22Rv1 (cell line): ENCODE results near the gene EYA2.

Experiments
- H3K27ac ChIP-seq: fragments of 450-650 bp; 2 replicates; pipeline ENCODE4 v1.5.1; 2017
- CTCF ChIP-seq: fragments of 450-650 bp; IDR thresholded peaks from 2 replicates; pipeline ENCODE4 v1.5.1; 2017; ENCODE audit warnings: mild to moderate bottlenecking
- ZFX ChIP-seq: fragments of 450-650 bp; IDR thresholded peaks from 2 replicates; pipeline ENCODE4 v1.6.1; 2017; ENCODE audit warnings: antibody characterized with exemption, borderline replicate concordance

The EYA2 gene

GRCh38 chr20:46903256-46903655 is 8.6 kb downstream of the EYA2 start:
- H3K27ac ChIP-seq = no peak overlapping the region
- TF ChIP-seq ZFX = no peak
- no peak for TF ChIP-seq CTCF

- H3K27ac ChIP-seq = no peak overlapping the region
- TF ChIP-seq ZFX (no peak), CTCF (no peak)
Observed at GRCh38 chr20:46903937-46904336, 9.3 kb downstream of the EYA2 start.

GRCh38 chr20:46905364-46906125 is 10.9 kb downstream of the EYA2 start:
- TF ChIP-seq ZFX (no peak), CTCF (no peak)
- H3K27ac ChIP-seq = no peak overlapping the region

- TF ChIP-seq ZFX (no peak), CTCF (no peak)
Observed at GRCh38 chr20:46913329-46914044, 18.8 kb downstream of the EYA2 start.

GRCh38 chr20:46914789-46915379 is 20.2 kb downstream of the EYA2 start:
- TF ChIP-seq ZFX = no peak
- no peak for TF ChIP-seq CTCF
- H3K27ac ChIP-seq = no peak overlapping the region

More at GRCh38 chr20:46913329-46914044, 18.8 kb downstream of the EYA2 start:
- H3K27ac ChIP-seq = no peak overlapping the region

- no peak overlapping the region for H3K27ac ChIP-seq
- TF ChIP-seq ZFX (no peak), CTCF (no peak)
Observed at GRCh38 chr20:46915575-46916257, 21.1 kb downstream of the EYA2 start.
